ENCODE results near the gene CLEC18A. TPM values are rescaled to one million over a fixed set of nuclear protein-coding genes. Genes with fewer than 3 reads are reported as not detected.
A peak's percentile ranks its signal among the peaks of the same experiment; 100 is the strongest.

Gene CLEC18A
- total RNA-seq, 2 experiments from 2014 or later: 0.99 to 1.0 TPM

DNA sequence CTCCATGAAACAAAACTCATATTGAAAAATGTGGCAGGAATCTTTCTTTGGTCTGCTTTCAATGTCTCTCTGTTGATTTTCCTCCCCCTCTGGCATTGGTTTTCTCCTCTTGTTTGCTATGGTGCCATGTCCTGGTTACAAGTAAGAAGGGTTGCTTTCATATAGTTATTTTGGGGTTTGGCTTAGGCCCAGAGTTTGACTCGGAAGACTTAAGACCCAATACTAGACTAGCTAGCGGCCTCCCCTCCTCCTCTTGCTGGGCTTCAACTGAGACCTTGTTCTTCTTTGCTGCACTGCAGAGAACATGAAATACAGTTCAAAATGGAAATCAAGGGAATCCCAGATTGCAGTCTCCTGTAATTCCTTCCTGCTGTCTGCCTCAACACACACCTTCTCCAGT lies 30.0 kb upstream of the CLEC18A start:
- DNase-seq: no peak
- ChIA-PET CTCF (no interaction called here), POLR2A (no interaction called here)
- no peak overlapping the region for H3K27ac Mint-ChIP-seq
- no peaks in the 10 kb centered on the region for H3K27me3 Mint-ChIP-seq
- H3K4me1 Mint-ChIP-seq: no peaks in the 10 kb centered on the region
- no peak overlapping the region for H3K4me3 Mint-ChIP-seq
- no peaks in the 10 kb centered on the region for H3K9me3 Mint-ChIP-seq
- H3K36me3 Mint-ChIP-seq (ENCODE audit: low read depth): peaks cover 12% of the 10 kb centered on the region

DNA sequence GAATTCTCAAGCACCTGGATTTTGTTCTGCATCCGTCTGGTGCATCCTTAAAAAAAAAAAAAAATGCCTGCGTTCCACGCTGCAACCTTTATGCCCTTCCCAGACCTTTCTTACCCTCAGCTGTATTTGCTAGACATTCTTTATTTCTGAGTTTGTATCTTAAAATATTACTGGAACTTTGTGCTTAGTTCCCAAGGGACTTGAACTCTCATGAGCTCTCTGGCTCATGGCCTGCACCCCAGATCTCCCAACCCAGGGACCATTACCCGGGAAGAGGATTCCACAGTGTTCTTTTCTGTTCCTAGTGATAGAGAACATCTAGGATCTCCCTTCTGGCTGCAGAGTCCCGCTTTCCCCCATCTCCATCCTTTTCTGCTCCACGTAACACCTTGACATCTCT lies 28.9 kb upstream of the CLEC18A start:
- Mint-ChIP-seq H3K36me3 (ENCODE audit: low read depth) (peaks cover 11% of the 10 kb centered on the region), H3K27ac (no peak overlapping the region), H3K4me1 (no peaks in the 10 kb centered on the region), H3K27me3 (no peaks in the 10 kb centered on the region), H3K4me3 (no peak overlapping the region), H3K9me3 (no peaks in the 10 kb centered on the region)
- no peak for DNase-seq
- CTCF ChIA-PET: interaction anchor here (0.7 kb wide), 1 partner anchor 115 kb away, joined by 3 read pairs; no protein-coding TSS in a partner anchor
- POLR2A ChIA-PET: no interaction called here

DNA sequence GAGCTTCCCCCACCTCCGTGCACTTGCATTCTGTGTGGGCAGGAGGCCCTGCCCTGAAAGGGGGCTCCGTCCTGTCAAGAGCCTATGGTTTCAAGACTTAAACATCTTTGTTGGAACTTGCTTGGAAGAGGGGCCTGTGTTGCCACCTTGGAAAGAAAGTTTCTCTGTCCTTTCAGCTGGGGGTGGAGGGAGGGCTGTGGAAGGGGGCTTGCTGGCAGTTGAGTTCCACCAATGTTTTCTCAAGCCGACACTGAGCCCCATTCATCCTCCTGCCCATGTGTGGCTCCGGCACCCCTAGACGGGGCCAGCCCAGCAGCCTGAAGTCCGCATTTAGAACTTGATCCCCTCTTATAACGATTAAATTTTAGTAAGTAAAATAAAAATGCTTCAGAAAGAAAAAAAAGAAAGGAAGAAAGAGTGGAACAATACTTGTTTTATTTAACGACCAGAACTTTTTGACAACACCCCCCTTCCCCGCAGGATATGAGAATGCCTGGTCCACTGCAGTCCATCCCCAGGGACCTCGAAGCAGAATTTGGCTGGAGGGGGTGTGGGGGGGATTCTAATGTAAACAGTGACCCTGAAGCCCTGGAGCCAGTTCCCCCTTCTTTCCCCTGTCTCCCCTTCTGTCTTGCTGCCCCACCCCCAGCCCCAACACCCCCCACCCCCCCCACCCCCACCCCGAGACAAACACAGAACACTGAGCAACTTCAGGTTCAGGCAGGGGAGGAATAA lies 26.9 kb upstream of the CLEC18A start:
- POLR2A ChIA-PET: no interaction called here
- Mint-ChIP-seq H3K4me3 (no peak overlapping the region), H3K36me3 (ENCODE audit: low read depth) (peaks cover 3% of the 10 kb centered on the region), H3K9me3 (no peaks in the 10 kb centered on the region), H3K27ac (no peak overlapping the region), H3K4me1 (no peaks in the 10 kb centered on the region), H3K27me3 (no peaks in the 10 kb centered on the region)
- no peak for DNase-seq
- CTCF ChIA-PET: no interaction called here

DNA sequence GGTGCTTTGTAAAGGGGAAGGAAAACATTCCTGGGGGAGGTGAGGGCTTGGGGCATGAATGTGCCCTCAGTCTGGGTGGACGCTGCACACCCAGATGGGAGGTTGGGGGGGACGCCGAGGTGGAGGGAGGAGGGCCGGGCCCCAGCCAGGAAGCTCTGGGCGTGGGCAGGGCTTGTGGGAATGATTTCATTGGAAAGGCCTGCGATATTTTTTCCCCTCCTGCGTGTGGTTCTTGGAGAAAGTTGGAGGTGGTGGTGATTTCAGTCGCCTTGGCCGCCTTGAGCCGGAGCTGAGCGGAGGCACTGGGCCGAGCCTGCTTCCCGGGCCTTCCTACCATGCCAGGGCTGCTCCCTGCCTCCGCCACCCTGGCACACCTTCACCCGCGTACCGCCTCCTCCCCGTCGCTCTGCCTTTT lies 26.4 kb upstream of the CLEC18A start:
- H3K4me1 Mint-ChIP-seq: no peaks in the 10 kb centered on the region
- no peaks in the 10 kb centered on the region for H3K9me3 Mint-ChIP-seq
- CTCF ChIA-PET: no interaction called here
- no peak overlapping the region for H3K4me3 Mint-ChIP-seq
- DNase-seq: no peak
- H3K27me3 Mint-ChIP-seq: no peaks in the 10 kb centered on the region
- peaks cover 3% of the 10 kb centered on the region for H3K36me3 Mint-ChIP-seq (ENCODE audit: low read depth)
- no peak overlapping the region for H3K27ac Mint-ChIP-seq
- POLR2A ChIA-PET: no interaction called here

DNA sequence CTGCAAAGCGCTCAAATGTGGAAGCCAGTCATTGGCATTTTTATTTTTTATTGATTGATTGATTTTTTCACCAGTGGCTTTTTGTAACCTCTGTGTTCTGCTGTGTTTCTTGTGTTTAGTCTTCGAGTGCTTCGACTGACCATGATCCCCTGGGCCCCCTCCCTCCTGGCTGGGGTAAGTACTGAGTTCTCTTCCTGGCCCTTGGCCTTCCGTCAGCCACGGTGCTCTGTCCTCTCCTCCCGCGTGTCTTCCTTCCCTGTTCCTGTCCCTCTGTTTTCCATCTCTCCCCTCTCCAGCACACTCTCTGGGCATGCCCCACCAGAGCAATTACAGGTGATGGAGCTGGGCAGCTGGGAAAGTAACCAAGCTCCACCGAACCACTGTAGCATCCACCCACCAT lies 25.8 kb upstream of the CLEC18A start:
- Mint-ChIP-seq H3K27ac (no peak overlapping the region), H3K36me3 (ENCODE audit: low read depth) (peaks cover 6% of the 10 kb centered on the region), H3K4me1 (no peaks in the 10 kb centered on the region), H3K27me3 (no peaks in the 10 kb centered on the region), H3K9me3 (no peaks in the 10 kb centered on the region), H3K4me3 (no peak overlapping the region)
- POLR2A ChIA-PET: no interaction called here
- no peak for DNase-seq
- CTCF ChIA-PET: interaction anchor here (0.7 kb wide), 1 partner anchor 9 kb away, joined by 3 read pairs; no protein-coding TSS in a partner anchor

DNA sequence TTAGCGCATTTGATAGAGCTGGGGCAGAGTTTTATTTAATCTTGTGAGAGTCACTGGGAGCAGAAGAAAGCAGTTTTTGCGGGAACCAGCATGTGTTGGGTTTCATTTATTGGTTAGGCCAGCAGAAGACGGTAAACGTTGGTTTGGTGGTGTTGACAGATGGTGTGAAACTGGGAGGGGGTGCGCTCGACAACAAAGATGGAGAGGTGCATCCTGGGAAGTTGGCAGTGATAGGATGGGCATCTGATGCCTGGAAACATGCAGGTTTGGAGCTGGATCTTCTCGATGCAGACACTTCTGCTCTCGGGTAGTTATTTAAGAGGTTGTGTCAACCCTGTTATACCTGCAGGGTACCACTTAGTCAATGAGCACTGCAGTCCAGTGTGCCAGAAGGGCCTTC lies 24.9 kb upstream of the CLEC18A start:
- Mint-ChIP-seq H3K27ac (no peak overlapping the region), H3K9me3 (no peaks in the 10 kb centered on the region), H3K27me3 (no peaks in the 10 kb centered on the region), H3K4me3 (no peak overlapping the region), H3K36me3 (ENCODE audit: low read depth) (peaks cover 9% of the 10 kb centered on the region), H3K4me1 (no peaks in the 10 kb centered on the region)
- no peak for DNase-seq
- POLR2A ChIA-PET: no interaction called here
- CTCF ChIA-PET: interaction anchor here (0.7 to 1.7 kb wide), 2 partner anchors 9 to 13 kb away, joined by 3 to 4 read pairs; no protein-coding TSS in a partner anchor

DNA sequence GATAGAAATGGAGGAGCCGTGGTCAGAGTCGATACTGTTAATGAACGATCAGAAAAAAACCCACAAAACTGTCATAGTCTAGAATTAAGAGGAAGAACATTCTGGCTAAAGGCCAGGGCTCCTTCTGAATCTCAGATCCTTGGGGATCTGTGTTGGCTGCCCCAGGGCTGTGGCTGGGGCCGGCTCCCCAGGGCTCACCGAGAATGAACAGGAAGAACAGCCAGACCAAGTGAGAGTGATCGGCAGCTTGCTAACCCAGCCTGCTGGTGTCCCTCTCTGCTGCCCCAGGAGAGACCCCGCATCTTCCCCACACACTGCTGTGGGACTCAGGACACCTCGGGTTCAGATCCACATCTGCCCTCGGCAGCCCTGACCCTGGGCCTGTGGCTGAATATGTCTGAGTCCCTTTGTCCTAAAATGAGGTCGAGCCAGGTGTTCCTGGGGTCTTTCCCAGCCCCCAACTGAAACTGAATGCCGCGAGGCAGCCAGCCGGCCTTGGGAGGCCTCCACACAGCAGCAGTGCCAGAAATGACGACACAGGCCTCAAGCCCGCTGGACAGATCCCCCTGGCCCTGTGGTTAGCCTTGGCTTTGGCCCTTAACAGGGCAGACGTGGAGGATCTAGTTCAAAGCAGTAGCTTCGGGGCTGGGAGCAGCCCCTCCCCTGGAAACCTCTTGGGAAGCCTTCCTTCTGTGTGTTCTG lies 23.9 kb upstream of the CLEC18A start:
- Mint-ChIP-seq H3K27ac (no peak overlapping the region), H3K27me3 (no peaks in the 10 kb centered on the region), H3K9me3 (no peaks in the 10 kb centered on the region), H3K36me3 (ENCODE audit: low read depth) (peaks cover 10% of the 10 kb centered on the region), H3K4me3 (no peak overlapping the region), H3K4me1 (no peaks in the 10 kb centered on the region)
- POLR2A ChIA-PET: interaction anchor here (0.6 kb wide), 1 partner anchor 339 kb away, joined by 4 read pairs; no protein-coding TSS in a partner anchor
- no peak for DNase-seq
- CTCF ChIA-PET: interaction anchor here (0.7 to 1.7 kb wide), 3 partner anchors 8 to 85 kb away, joined by 3 to 4 read pairs (median 3); no protein-coding TSS in a partner anchor

DNA sequence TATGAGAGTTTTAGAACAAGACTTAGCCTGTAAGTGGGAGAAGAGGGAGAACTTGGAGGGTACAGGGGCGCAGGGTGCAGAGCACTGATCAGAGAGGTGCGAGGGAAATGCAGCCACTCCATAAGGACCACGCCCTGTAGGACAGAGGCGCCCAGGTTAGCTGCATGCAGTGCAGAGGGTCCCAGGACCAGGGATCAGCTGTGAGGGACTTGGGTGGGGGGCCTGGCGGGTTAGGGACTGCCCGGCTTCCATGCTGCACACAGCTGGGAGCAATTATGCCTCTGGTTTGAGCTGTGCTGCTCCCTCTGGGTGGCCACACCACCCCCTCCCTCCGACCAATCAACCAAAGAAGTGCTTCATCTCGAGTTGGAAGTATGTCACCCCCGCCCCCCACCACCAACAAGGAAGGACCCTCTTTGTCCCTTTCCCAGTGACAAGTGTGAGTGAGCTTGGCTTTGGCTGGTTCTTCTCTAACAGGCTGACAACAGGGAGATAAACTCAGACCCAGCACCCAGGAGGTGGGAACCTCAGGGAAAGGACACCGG lies 22.2 kb upstream of the CLEC18A start:
- Mint-ChIP-seq H3K27me3 (no peaks in the 10 kb centered on the region), H3K4me1 (no peaks in the 10 kb centered on the region), H3K4me3 (no peak overlapping the region), H3K27ac (no peak overlapping the region), H3K36me3 (ENCODE audit: low read depth) (peaks cover 12% of the 10 kb centered on the region), H3K9me3 (no peaks in the 10 kb centered on the region)
- ChIA-PET POLR2A (no interaction called here), CTCF (no interaction called here)
- DNase-seq: no peak

DNA sequence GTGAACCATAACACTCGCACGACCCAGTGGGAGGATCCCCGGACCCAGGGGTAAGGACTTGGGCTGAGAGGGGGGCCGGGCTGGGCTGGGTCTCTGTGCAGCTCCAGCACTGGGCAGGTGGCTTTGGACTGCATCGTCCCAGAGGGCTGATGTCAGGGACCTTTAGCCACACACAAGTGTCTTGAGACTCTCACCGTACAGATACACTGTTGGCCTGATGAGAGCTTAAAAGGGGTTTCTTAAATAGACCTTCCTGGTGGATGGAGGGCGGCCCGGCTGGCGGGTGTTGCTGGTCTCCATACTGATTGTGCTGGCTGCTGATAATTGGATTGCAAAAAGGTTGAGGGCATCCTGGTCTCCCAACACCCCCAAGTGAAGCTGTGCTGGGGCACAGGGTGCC lies 21.7 kb upstream of the CLEC18A start:
- ChIA-PET CTCF (interaction anchor here (1.1 to 1.4 kb wide), 3 partner anchors 22 to 588 kb away, joined by 3 to 5 read pairs (median 3); no protein-coding TSS in a partner anchor), POLR2A (no interaction called here)
- peaks cover 12% of the 10 kb centered on the region for H3K36me3 Mint-ChIP-seq (ENCODE audit: low read depth)
- H3K27me3 Mint-ChIP-seq: no peaks in the 10 kb centered on the region
- no peaks in the 10 kb centered on the region for H3K4me1 Mint-ChIP-seq
- H3K27ac Mint-ChIP-seq: no peak overlapping the region
- no peak overlapping the region for H3K4me3 Mint-ChIP-seq
- H3K9me3 Mint-ChIP-seq: no peaks in the 10 kb centered on the region
- DNase-seq: no peak

DNA sequence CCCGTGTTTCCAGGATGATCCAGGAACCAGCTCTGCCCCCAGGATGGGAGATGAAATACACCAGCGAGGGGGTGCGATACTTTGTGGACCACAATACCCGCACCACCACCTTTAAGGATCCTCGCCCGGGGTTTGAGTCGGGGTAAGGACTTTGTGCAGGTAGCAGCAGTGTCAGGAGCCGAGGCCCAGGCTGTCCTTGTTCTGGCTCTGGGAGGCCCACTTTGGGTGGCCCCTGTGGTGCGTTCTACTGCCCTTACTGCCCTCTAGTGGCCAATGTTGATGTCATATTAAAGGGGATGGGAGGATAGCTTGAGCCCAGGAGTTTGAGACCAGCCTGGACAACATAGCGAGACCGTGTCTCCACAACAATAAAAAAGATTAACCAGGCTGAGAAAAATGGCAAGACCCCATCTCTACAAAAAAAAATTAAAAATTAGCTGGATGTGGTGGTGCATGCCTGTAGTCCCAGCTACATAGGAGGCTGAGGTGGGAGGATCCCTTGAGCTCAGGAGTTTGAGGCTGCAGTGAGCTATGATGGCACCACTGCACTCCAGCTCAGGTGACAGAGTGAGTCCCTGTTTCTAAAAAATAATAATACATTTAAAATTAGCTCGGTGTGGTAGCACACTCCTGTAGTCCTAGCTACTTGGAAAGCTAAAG lies 20.9 kb upstream of the CLEC18A start:
- Mint-ChIP-seq H3K4me1 (no peaks in the 10 kb centered on the region), H3K36me3 (ENCODE audit: low read depth) (peaks cover 12% of the 10 kb centered on the region), H3K9me3 (no peaks in the 10 kb centered on the region), H3K27ac (no peak overlapping the region), H3K4me3 (no peak overlapping the region), H3K27me3 (no peaks in the 10 kb centered on the region)
- CTCF ChIA-PET: interaction anchor here (0.6 to 1.4 kb wide), 8 partner anchors 9 to 1416 kb away, joined by 3 to 5 read pairs (median 3); no protein-coding TSS in a partner anchor
- peak; percentile 68 for DNase-seq
- POLR2A ChIA-PET: no interaction called here

DNA sequence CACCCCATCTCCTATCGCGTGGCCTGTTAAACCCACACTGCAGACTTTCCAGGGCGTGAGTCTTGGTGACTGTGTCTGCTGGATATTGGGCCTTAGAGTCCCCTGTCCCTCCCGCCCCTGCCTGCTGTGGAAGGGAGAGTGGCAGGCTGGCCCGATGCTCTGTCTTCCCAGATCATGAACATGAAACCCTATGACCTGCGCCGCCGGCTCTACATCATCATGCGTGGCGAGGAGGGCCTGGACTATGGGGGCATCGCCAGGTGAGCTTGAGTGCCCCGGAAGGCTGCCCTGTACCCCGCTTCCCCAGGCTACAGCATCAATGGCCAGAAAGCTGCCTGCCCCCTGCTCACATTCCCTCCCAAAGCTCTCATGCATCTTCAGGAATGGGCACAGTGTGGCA lies 19.5 kb upstream of the CLEC18A start:
- no peak overlapping the region for H3K4me3 Mint-ChIP-seq
- CTCF ChIA-PET: no interaction called here
- H3K36me3 Mint-ChIP-seq (ENCODE audit: low read depth): peaks cover 16% of the 10 kb centered on the region
- H3K27me3 Mint-ChIP-seq: no peaks in the 10 kb centered on the region
- no peaks in the 10 kb centered on the region for H3K9me3 Mint-ChIP-seq
- no peaks in the 10 kb centered on the region for H3K4me1 Mint-ChIP-seq
- no peak for DNase-seq
- POLR2A ChIA-PET: no interaction called here
- H3K27ac Mint-ChIP-seq: no peak overlapping the region

DNA sequence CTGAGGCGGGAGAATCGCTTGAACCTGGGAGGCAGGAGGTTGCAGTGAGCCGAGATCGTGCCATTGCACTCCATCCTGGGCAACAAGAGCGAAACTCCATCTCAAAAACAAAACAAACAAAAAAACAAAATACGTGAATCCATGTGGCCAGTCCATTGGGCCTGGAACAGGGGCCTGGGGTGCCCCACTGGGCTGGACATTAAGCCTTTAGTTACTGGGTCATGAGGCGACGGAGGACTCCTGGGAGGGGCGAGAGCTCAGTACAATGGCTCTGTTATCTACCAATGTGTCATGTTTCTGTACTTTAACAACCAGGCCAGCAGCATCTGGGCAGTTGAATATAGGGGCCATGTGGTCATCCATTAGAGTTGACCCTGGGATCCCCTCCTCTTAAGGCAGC lies 18.9 kb upstream of the CLEC18A start:
- ChIA-PET CTCF (no interaction called here), POLR2A (no interaction called here)
- no peak for DNase-seq
- Mint-ChIP-seq H3K27ac (no peak overlapping the region), H3K4me1 (no peaks in the 10 kb centered on the region), H3K27me3 (no peaks in the 10 kb centered on the region), H3K4me3 (no peak overlapping the region), H3K9me3 (no peaks in the 10 kb centered on the region), H3K36me3 (ENCODE audit: low read depth) (peaks cover 18% of the 10 kb centered on the region)

All from activated CD4-positive, alpha-beta T cell treated with anti-CD3 and anti-CD28 coated beads, Interleukin-2, amount 10 ng/mL, durations not matched to agents 7 days and 5 days (primary cell).